GM12874 (cell line): ENCODE data around the gene SYNJ1.

ENCODE experiments used
- TF ChIP-seq, protein P1 (sequence below): IDR thresholded peaks from 2 replicates; pipeline ENCODE4 v1.5.1; 2011; ENCODE audit warnings: low read depth, mild to moderate bottlenecking, control low read depth, low read length, moderate library complexity; ENCODE audit not compliant: insufficient read depth

Gene SYNJ1

DNA sequence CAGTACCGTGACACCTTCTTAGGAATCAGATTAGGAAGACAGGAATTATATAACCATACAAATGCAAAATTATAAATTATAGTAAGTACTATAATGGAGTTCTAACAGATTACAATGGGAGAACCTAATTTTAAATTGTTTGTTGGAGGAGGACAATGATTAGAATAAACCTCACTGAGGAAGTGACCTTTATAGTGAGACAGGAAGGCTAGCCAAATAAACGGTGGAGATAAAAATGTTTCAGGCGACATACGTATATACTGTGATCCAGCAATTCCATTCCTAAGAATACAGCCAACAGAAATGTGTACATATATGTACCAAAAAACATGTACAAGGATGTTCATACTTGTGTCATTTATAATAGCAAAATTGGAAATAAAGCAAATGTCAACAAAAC, 15.2 kb downstream of the SYNJ1 start:
- TF ChIP-seq, protein P1, sequence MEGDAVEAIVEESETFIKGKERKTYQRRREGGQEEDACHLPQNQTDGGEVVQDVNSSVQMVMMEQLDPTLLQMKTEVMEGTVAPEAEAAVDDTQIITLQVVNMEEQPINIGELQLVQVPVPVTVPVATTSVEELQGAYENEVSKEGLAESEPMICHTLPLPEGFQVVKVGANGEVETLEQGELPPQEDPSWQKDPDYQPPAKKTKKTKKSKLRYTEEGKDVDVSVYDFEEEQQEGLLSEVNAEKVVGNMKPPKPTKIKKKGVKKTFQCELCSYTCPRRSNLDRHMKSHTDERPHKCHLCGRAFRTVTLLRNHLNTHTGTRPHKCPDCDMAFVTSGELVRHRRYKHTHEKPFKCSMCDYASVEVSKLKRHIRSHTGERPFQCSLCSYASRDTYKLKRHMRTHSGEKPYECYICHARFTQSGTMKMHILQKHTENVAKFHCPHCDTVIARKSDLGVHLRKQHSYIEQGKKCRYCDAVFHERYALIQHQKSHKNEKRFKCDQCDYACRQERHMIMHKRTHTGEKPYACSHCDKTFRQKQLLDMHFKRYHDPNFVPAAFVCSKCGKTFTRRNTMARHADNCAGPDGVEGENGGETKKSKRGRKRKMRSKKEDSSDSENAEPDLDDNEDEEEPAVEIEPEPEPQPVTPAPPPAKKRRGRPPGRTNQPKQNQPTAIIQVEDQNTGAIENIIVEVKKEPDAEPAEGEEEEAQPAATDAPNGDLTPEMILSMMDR: no peak

DNA sequence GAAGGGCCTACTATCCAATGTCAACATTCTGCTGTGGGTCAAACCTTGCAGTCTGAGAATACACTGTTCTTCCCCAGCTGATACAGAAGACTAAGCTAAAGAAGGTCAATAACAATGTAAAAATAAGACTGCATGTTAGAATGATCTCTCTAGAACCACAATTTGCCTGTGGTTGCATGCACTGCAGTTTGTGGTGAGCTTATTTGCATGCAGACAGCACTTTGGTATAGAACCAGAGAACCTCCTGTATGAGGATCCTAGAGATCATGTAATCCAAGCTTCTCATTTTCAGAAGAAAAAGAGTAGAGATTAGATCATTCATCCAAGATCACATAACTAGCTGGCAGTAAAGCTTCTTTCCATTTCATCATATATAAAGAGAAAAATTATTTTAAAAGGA, 15.8 kb downstream of the SYNJ1 start:
- TF ChIP-seq, protein P1: no peak

DNA sequence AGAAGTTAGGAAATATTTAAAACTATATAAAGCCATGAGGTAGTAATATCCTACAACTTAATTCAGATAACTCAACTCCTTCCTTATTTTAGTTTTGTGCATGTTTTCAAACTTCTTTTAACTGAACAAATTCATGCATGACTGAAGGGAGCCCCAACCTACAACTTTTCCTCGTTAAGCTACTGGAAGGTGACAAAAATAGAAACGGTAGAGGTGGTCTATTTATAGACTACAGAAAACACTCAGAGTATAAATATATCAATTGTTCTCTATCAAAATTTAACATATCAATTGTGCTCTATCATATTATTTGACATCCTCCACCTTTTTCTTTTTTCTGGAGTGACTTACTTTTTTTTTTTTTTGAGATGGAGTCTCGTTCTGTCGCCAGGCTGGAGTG, 16.8 kb downstream of the SYNJ1 start:
- TF ChIP-seq, protein P1: no peak

DNA sequence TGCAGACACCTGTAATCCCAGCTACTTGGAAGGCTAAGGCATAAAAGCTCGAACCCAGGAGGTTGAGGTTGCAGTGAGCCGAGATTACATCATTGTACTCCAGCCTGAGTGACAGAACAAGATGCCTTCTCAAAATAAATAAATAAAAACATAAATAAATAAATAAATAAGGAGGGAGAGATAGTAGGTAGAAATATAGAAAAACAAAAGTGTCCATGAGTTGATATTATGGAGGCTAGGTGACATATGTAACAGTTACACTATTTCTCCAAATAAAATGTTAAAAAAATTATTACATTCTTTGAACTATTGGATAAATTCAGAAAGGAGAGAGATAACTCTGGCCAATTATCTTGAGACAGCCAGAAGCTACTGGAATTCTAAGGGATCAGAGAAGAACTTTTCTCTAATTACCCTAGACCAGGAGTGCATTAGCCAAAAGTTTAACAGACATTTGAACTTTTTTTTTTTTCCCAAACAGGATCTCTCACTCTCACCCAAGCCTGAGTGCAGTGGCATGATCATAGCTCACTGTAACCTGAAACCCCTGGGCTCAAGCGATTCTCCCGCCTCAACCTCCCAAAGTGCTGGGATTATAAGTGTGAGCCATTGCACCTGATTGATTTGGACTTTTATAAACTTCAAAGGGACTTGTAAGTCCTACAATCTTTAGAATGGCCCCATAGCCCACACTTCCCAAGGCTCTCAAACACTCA, 17.6 kb downstream of the SYNJ1 start:
- TF ChIP-seq, protein P1: no peak

DNA sequence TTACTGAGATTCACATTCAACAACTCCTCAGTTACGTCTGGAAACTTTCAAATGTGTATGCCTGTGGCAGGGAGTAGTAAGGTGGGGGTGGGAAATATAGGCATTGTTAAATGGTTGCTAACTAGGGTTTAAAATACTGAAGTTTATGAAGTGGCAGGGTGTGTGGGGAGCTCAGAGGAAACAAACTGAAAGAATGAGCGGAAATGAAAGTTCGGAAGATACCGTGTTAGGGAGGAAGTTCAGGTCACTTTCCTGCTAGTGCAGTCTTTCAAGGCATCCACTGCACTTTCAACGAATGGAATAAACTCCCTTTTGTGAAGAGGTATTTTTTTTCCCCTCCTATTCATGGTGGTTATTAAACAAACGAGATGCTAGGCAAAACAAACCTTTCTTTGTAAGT, 19.7 kb downstream of the SYNJ1 start:
- TF ChIP-seq, protein P1: no peak

DNA sequence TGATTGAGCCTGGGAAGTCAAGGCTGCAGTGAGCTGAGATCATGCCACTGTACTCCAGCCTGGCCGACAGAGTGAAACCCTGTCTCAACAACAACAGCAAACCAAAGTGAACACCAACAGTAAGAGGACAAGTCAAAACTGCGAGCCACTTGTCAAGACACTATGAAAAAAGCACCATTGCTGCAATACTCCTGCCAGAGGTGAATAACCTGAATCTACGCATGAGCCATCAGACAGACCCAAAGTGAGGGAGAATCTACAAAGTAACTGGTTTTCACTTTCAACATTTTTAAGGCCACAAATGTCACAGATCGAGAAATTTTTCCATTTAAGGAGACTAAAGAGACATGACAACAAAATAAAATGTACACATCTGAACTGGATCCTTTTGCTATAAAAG, 21.9 kb downstream of the SYNJ1 start:
- TF ChIP-seq, protein P1: no peak

DNA sequence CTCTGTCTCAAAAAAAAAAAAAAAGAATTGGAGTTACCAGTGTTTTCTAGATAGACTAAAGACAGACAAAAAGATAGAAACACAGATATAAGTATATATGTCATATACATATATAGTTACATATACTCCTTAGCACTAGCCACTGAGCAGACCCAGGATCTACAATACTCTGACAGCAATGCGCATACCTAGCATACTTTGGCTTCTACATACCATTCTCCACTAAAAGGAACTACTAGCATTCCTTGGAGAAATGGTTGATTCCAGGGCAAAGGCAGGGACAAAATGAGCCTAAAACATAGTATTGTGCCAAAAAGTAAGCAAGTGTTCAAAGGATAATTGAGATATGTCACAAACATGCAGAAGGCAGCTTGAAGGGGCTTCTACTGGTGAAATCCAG, 22.7 kb downstream of the SYNJ1 start:
- TF ChIP-seq, protein P1: no peak
